GM18508 (cell line): ENCODE data around the gene USP8.

Experiments
- ATAC-seq: cut with Tn5 transposase; IDR thresholded peaks from one replicate; pipeline ENCODE4 v1.9.1; 2021; ENCODE audit warnings: moderate number of reproducible peaks; ENCODE audit not compliant: insufficient read depth, unreplicated experiment

USP8 gene

DNA sequence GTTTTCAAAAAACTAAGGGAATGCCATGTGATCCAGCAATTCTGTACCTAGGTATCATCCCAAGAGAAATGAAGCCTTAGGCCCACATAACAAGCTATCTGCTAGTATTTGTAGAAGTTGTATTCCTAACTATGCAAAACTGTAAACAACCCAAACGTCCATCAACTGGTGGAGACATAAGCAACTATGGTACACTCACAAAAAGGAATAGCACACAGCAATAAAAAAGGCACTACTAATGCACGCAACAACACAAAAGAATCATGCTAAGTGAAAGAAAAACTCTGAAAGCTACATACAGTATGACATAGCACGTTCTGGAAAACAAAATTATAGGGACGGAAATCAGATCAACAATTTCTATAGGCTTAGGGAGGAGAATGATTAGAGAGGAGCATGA lies 107.0 kb downstream of the USP8 start:
- no peak for ATAC-seq

GRCh38 chr15:50531766-50532165 lies 107.6 kb downstream of the USP8 start:
- no peak for ATAC-seq

DNA sequence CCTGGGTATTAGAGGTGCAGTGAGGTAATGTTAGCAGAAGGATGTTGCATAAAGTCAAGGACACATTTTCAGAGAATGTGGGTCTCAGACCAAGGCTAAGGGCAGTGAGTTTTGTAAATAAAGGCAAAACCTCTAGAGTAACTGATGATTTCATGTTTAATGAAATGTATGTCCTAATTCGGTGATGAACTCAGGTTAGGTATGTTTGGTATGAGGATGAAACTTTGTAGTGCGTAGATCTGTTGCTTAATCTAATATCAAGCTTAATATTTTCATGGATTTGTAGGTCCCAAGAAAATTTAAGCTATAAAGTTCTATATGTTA lies 118.6 kb downstream of the USP8 start:
- ATAC-seq: no peak

- no peak for ATAC-seq
These were observed 119.4 kb downstream of the USP8 start for GRCh38 chr15:50543556-50543955.

DNA sequence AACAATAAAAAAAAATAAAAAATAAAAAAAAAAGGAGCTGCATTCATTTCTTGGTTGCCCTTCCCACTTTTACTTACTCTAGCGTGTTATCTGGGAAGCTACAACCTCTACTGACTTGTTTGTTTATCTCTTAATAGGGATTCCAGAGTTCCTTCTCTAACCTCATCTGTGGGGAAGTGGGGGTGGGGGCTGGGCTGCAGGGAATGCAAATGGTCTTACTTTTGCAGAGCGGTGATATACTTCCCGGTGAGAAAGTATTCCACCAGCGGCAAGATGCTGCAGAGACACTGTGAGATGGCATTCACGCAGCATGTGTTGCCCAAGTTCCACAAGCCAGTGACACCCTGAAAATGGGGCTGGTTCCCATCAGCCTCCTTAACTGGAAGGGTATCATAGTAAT lies 120.2 kb downstream of the USP8 start:
- no peak for ATAC-seq

DNA sequence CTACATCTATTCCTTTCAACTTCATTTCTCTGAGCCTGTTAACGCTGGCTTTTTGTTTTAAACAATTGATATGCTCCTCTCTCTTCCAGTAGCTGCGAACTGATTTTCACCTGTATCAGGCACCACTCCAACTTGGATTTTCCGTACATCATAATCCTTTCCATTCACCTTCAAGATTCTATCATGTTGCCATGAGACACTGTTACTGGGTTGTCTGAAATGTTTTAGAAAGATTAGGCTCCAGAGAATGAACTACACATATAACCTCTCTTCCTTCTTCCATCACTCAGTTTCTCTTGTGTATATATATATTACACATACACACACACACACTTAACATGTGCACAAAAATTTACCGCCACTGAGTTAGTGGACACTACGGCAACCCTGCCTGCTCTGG lies 122.4 kb downstream of the USP8 start, which contains the start of gene USP50:
Gene USP50 (minus strand): TSS at position 101 of the 400 bp plus-strand sequence. CDS start 141 bp downstream, outside the sequence.
- no peak for ATAC-seq

GRCh38 chr15:50549326-50549725 lies 125.1 kb downstream of the USP8 start:
- ATAC-seq: no peak

- no peak for ATAC-seq
These were observed 128.0 kb downstream of the USP8 start for GRCh38 chr15:50552238-50552637.

- no peak for ATAC-seq
These were observed 132.6 kb downstream of the USP8 start for GRCh38 chr15:50556642-50557371.

DNA sequence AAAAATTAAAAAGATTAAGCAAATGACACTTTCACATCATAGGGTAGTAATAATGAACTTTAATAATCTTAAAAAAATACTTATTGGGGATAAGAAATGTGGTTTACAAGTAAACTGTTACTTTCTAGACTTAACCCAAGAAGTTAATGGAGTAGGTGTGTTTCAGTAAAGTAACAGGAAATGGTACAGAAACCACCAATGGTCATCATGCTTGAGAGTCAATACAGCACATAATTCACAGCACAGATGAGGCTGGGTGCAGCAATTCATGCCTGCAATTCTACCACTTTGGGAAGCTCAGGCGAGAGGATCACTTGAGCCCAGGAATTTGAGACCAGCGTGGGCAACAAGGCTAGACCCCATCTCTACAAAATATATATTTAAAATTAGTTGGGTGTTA lies 133.8 kb downstream of the USP8 start:
- ATAC-seq: no peak

DNA sequence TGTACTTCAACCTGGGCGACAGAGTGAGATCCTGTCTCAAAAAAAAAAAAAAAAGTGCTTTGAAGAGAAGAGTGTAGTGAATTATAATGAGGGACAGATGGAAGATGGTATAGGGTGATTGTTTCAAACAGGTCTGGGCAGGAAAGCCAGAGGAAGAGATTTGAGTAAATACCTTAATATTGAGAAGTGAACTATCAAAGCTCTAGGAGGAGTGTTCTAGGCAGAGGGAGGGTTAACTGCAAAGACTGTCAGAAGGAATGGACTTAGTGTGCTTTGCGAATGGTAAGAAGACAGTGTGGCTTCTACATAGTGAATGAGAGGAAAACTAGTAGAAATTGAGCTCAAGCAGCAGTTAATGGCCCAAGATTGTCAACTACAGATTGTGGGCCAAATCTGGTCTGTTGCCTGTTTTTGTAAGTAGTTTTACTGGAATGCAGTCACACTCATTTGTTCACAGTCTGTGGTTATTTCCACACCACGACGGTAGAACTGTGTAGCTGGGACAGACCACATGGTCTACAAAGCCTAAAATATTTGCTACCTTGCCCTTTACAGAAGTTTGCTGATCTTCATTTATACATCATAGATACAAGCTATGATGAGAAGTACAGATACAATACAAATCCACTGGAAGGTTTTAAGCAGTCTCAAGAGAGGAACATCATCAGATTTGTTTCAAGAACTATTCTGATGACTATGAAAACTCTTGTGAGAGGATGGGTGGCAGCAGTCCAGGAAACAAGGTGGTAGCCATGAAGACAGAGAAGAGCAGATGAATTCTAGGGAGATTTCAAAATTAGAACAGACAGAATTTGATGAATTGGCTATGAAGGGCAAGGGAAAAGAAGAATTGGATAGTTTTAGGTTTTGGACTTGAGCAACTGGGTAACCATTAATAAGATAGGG lies 138.8 kb downstream of the USP8 start:
- no peak for ATAC-seq

DNA sequence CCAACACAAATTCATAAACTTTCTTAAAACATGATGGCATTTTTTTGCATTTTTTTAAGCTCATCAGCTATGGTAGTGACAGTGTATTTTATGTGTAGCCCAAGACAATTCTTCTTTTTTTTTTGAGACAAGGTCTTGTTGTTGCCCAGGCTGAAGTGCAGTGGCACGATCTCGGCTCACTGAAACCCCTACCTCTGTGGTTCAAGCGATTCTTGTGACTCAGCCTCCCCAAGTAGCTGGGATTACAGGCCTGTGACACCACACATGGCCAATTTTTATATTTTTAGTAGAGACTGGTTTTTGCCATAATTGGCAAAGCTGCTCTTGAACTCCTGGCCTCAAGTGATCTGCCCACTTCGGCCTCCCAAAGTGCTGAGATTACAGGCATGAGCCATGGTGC lies 139.6 kb downstream of the USP8 start:
- no peak for ATAC-seq
